GM11168 (cell line): Measurements from ENCODE around the gene HADHA.

Experiments
- in situ Hi-C: fragments of 300-500 bp; cut with MboI; formaldehyde crosslinking; loops from one replicate; pipeline ENCODE4 v1.12.0; 2022; ENCODE audit warnings: low sequenced_read_pairs; ENCODE audit not compliant: unreplicated experiment

The HADHA gene

DNA sequence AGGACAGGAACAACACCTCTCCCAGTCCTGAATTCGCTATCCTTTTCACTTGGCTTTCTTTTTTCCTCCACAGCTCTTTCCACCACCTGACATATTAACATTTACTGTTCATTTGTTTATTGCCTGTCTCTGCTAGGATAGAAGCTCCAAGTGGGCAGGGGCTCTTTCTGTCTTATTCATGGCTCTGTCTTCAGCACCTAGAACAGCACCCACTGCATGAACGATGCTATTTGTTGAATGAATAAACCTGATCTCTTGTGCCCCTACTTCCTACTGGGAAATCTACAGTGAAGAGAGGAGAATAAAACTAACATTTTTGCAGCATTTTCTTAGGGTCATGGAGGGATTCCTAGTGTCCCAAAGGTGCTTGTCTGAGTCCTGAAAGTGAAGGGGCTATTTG lies 95.9 kb downstream of the HADHA start:
- in situ Hi-C loops, result loop anchor here (10.0 kb wide), 1 partner anchor 164 kb away; the partner anchor contains the start of gene KIF3C

DNA sequence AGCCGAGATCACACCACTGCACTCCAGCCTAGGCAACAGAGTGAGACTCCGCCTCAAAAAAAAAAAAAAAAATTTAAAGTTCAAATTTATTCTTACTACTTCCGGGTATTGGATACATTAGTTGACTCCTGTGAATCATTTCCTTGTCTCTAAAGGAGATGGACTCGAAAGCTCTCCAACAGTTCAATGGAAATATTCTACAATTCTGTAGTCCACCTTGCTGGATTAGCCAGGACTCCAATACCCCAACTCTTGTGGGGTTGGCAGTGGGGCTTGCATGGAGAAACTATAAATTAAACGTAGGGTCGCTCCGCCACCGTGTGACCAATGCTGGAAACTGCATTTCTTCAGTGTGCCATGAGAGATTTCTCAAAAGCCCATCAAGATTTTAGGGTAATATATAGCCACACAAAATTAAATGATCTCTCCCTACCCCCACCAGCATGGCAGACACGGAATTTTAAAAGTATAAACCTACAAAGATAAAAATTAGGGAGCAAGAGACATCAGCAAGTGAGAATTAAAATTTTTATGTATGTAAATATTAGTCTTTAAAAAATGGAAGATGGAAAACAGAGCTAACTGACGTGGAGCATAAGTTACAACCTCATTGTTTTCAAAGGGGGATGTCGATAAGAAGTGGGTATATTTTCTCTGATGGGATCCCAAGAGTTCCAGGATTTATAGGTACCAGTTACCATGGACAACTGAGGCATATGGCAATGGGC lies 99.3 kb downstream of the HADHA start:
- in situ Hi-C loops, result loop anchor here (10.0 kb wide), 1 partner anchor 160 kb away; the partner anchor contains the start of gene KIF3C

DNA sequence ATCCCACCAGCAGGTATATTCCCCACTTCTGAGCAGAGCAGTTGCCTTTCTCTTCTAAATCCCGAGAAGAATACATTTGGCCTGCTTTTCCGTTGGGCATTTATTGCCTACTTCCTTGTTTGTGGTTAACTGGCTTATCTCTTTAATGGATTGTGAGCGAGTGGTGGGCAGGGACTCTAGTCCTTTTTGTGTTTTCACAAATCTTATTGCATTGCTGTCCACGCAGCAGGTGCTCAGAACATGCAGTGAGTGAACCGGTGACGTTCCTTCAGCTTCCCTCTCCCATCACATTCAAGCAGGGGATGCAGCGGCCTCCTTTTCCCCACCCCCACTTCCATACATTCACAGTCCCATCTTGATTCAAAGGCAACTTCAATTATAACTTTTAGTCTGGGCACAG lies 100.4 kb downstream of the HADHA start:
- in situ Hi-C loops, result loop anchor here (10.0 kb wide), 1 partner anchor 159 kb away; the partner anchor contains the start of gene KIF3C

- in situ Hi-C loops, result loop anchor here (10.0 kb wide), 1 partner anchor 156 kb away; the partner anchor contains the start of gene KIF3C
These were observed 103.2 kb downstream of the HADHA start for GRCh38 chr2:26141145-26141769.
